ENCODE results near the gene RARS2. TPM values are rescaled to one million over a fixed set of nuclear protein-coding genes. Genes with fewer than 3 reads are reported as not detected.

Gene RARS2
- total and polyA plus RNA-seq, 2 experiments from 2014 or later: 53.2 to 75.0 TPM

- Histone ChIP-seq H3K4me1 (ENCODE audit: insufficient read depth) (peaks cover 2% of the 10 kb centered on the region), H3K27ac (no peak overlapping the region), H3K9me2 (replicated peaks; ENCODE audit: insufficient read depth) (no peaks in the 10 kb centered on the region), H3K9me3 (ENCODE audit: low read depth) (no peaks in the 10 kb centered on the region), H2AFZ (no peak overlapping the region), H3K36me3 (replicated peaks; ENCODE audit: insufficient read depth, low read depth) (no peaks in the 10 kb centered on the region), H3K79me2 (peaks cover 5% of the 10 kb centered on the region), H4K20me1 (ENCODE audit: insufficient read depth, poor library complexity, severe bottlenecking) (no peaks in the 10 kb centered on the region), H3K4me2 (no peak overlapping the region), H3K4me3 (no peak overlapping the region), H3K27me3 (no peaks in the 10 kb centered on the region)
- WGBS (ENCODE audit: low lambda C conversion rate, missing lambda C conversion rate): 78% methylated on average over 3 of the region's 3 CpGs
- TF ChIP-seq CTCF (IDR thresholded peaks at IDR 0.05; ENCODE audit: poor library complexity) (no peak), EZH2phosphoT487 (IDR thresholded peaks at IDR 0.05; ENCODE audit: low read depth, severe bottlenecking, unreplicated experiment) (no peak), EZH2 (IDR thresholded peaks at IDR 0.05; ENCODE audit: borderline replicate concordance) (no peak)
- DNase-seq (ENCODE audit: low spot score): no peak
Observed at GRCh38 chr6:87481931-87482330, 107.9 kb downstream of the RARS2 start.

DNA sequence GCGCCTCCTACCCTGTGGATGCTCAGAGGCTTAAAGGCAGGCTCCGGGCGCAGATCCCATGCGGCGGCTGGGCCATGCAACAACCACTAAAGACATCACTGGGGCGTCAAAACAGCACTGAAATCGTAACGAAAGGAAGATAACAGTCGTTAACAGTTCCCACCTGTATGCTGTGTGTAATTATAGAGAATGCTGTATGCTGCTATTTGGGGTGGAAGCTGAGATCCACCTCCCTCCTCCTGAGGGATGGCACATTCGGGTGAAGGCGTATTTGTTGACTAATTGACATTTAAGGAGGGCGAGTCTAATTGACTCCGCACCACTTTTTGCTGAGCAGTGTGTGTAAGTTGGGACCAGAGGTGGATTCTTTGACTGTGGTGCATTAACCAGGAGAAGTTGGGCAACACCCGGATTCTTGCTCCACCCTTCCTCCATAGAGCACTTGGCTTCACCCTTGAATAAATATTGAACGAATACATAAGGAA, 116.3 kb downstream of the RARS2 start:
- H3K36me3 ChIP-seq (replicated peaks; ENCODE audit: insufficient read depth, low read depth): no peaks in the 10 kb centered on the region
- H2AFZ ChIP-seq: peak overlapping the region; percentile 92
- H3K79me2 ChIP-seq: peaks cover 36% of the 10 kb centered on the region
- peak overlapping the region; percentile 95 for H3K27ac ChIP-seq
- TF ChIP-seq CTCF (IDR thresholded peaks at IDR 0.05; ENCODE audit: poor library complexity): no peak
- TF ChIP-seq EZH2phosphoT487 (IDR thresholded peaks at IDR 0.05; ENCODE audit: low read depth, severe bottlenecking, unreplicated experiment): no peak
- TF ChIP-seq EZH2 (IDR thresholded peaks at IDR 0.05; ENCODE audit: borderline replicate concordance): no peak
- peak overlapping the region; percentile 93 for H3K4me2 ChIP-seq
- DNase-seq (ENCODE audit: low spot score): peak; percentile 75
- 5% methylated on average over 15 of the region's 15 CpGs for WGBS (ENCODE audit: low lambda C conversion rate, missing lambda C conversion rate)
- no peaks in the 10 kb centered on the region for H3K27me3 ChIP-seq
- no peaks in the 10 kb centered on the region for H3K9me3 ChIP-seq (ENCODE audit: low read depth)
- no peaks in the 10 kb centered on the region for H3K9me2 ChIP-seq (replicated peaks; ENCODE audit: insufficient read depth)
- peak overlapping the region; percentile 97 for H3K4me3 ChIP-seq
- H3K4me1 ChIP-seq (ENCODE audit: insufficient read depth): peaks cover 7% of the 10 kb centered on the region
- peaks cover 5% of the 10 kb centered on the region for H4K20me1 ChIP-seq (ENCODE audit: insufficient read depth, poor library complexity, severe bottlenecking)

- Histone ChIP-seq H3K27ac (peak within 1 kb of the TSS; percentile 95), H2AFZ (peak within 1 kb of the TSS; percentile 92), H3K9me3 (ENCODE audit: low read depth) (no peaks in the 10 kb centered on the region), H3K79me2 (peaks cover 36% of the 10 kb centered on the region), H3K27me3 (no peaks in the 10 kb centered on the region), H3K9me2 (replicated peaks; ENCODE audit: insufficient read depth) (no peaks in the 10 kb centered on the region), H3K36me3 (replicated peaks; ENCODE audit: insufficient read depth, low read depth) (no peaks in the 10 kb centered on the region), H3K4me2 (peak within 1 kb of the TSS; percentile 93), H3K4me1 (ENCODE audit: insufficient read depth) (peaks cover 7% of the 10 kb centered on the region), H3K4me3 (peak within 1 kb of the TSS; percentile 97), H4K20me1 (ENCODE audit: insufficient read depth, poor library complexity, severe bottlenecking) (peaks cover 5% of the 10 kb centered on the region)
- peak; percentile 89 for DNase-seq (ENCODE audit: low spot score)
- TF ChIP-seq CTCF (IDR thresholded peaks at IDR 0.05; ENCODE audit: poor library complexity) (no peak), EZH2 (IDR thresholded peaks at IDR 0.05; ENCODE audit: borderline replicate concordance) (no peak), EZH2phosphoT487 (IDR thresholded peaks at IDR 0.05; ENCODE audit: low read depth, severe bottlenecking, unreplicated experiment) (no peak)
- under 1% methylated on average over 49 of the region's 70 CpGs for WGBS (ENCODE audit: low lambda C conversion rate, missing lambda C conversion rate)
Observed at GRCh38 chr6:87472525-87473418, 117.0 kb downstream of the RARS2 start, which contains the start of gene SLC35A1. TSS of gene SLC35A1 (plus strand) at chr6:87472974. CDS start at chr6:87473004, 30 bp downstream.
